ENCODE results near the gene DNAJB12. TPM values are rescaled to one million over a fixed set of nuclear protein-coding genes. Genes with fewer than 3 reads are reported as not detected.

Gene DNAJB12
- total RNA-seq, 1 experiment from 2014 or later, result 27.6 TPM

DNA sequence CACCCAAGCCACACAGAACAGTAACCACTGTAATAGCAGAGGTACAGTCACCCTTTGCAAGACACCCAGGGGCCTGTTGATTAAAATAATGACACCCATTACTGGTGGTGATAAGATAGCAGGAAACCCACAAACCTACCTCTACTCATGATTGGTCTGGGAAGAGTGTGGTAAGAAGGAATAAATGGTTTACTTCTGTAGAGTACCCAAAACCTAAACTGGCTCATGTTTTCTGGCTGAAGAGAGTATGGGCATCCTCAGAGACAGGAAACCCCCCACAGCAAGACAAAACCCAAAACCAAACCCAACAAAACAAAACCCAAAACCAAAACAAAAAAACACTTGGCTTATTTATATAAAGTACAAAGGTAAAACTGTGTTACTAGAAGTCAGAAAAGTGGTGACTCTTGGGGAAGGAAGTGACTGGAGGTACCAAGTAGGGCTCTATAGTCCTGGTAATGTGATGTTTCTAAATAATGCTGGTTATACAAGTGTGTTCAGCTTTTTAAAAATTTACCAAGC is 15.5 kb upstream of the DNAJB12 start:
- Histone ChIP-seq H3K4me1 (ENCODE audit: insufficient read depth, low read length) (no peaks in the 10 kb centered on the region), H3K27ac (ENCODE audit: insufficient read length, low read depth, low read length) (no peak overlapping the region)
- no peak overlapping the region for H3K27ac Mint-ChIP-seq

More for the DNA sequence above, 15.5 kb upstream of the DNAJB12 start:
- Histone ChIP-seq H3K14ac (ENCODE audit: insufficient read depth, low read length) (no peak overlapping the region), H3K9me3 (ENCODE audit: control insufficient read depth, low read depth, low read length) (no peaks in the 10 kb centered on the region), H3K23me2 (ENCODE audit: insufficient read length, low read depth, low read length, poor library complexity, severe bottlenecking) (no peaks in the 10 kb centered on the region), H3K4me2 (ENCODE audit: insufficient read depth, insufficient read length, low read length) (no peak overlapping the region), H3K27me3 (ENCODE audit: insufficient read depth, low read length) (no peaks in the 10 kb centered on the region), H4K8ac (replicated peaks; ENCODE audit: insufficient read length, low read depth, low read length) (no peak overlapping the region), H2BK15ac (ENCODE audit: low read depth, low read length) (no peak overlapping the region), H2AK5ac (ENCODE audit: insufficient read length, low read length) (no peak overlapping the region), H4K20me1 (ENCODE audit: control insufficient read depth, insufficient read depth, insufficient read length) (no peaks in the 10 kb centered on the region), H3K18ac (ENCODE audit: insufficient read length, low read depth, low read length) (no peak overlapping the region), H2AFZ (ENCODE audit: low read length) (no peak overlapping the region), H3K9ac (ENCODE audit: extremely low read depth, insufficient read length, low read length) (no peak overlapping the region), H4K5ac (ENCODE audit: insufficient read length, low read depth, low read length) (no peak overlapping the region), H2BK5ac (ENCODE audit: insufficient read length, low read length) (no peak overlapping the region), H2BK120ac (ENCODE audit: low read depth, low read length, poor library complexity, severe bottlenecking) (no peak overlapping the region), H3T11ph (ENCODE audit: low read length) (no peak overlapping the region), H3K4ac (ENCODE audit: low read depth, low read length) (no peak overlapping the region), H2BK20ac (ENCODE audit: low read depth, low read length, poor library complexity, severe bottlenecking) (no peak overlapping the region), H3K23ac (ENCODE audit: insufficient read length, low read depth, low read length) (no peak overlapping the region), H4K91ac (ENCODE audit: insufficient read length, low read depth, low read length) (no peak overlapping the region), H3K79me1 (ENCODE audit: insufficient read depth, low read depth, low read length, poor library complexity, severe bottlenecking) (no peaks in the 10 kb centered on the region), H3K56ac (ENCODE audit: insufficient read length, low read depth, low read length) (no peak overlapping the region), H2BK12ac (ENCODE audit: insufficient read length, low read depth, low read length) (no peak overlapping the region), H3K79me2 (ENCODE audit: insufficient read depth, low read length) (no peaks in the 10 kb centered on the region)
- no peak for DNase-seq
- TF ChIP-seq, protein P1, sequence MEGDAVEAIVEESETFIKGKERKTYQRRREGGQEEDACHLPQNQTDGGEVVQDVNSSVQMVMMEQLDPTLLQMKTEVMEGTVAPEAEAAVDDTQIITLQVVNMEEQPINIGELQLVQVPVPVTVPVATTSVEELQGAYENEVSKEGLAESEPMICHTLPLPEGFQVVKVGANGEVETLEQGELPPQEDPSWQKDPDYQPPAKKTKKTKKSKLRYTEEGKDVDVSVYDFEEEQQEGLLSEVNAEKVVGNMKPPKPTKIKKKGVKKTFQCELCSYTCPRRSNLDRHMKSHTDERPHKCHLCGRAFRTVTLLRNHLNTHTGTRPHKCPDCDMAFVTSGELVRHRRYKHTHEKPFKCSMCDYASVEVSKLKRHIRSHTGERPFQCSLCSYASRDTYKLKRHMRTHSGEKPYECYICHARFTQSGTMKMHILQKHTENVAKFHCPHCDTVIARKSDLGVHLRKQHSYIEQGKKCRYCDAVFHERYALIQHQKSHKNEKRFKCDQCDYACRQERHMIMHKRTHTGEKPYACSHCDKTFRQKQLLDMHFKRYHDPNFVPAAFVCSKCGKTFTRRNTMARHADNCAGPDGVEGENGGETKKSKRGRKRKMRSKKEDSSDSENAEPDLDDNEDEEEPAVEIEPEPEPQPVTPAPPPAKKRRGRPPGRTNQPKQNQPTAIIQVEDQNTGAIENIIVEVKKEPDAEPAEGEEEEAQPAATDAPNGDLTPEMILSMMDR (conservative IDR thresholded peaks at IDR 0.05), result no peak
- Mint-ChIP-seq H3K4me3 (no peak overlapping the region), H3K9me3 (no peaks in the 10 kb centered on the region), H3K27me3 (ENCODE audit: low read depth) (no peaks in the 10 kb centered on the region), H3K4me1 (peaks cover 3% of the 10 kb centered on the region in 2 experiments; a peak in 2 of 4 replicates), H3K36me3 (ENCODE audit: insufficient read depth in 1 of 3, low read depth in 3 of 3) (peaks cover 2 to 15% (median 7%) of the 10 kb centered on the region in 3 experiments; a peak in 6 of 7 replicates)
